Stimulated activated CD4-positive, alpha-beta T cell treated with anti-CD3 and anti-CD28 coated beads, TNF-alpha, amount 100 ng/mL, for 48 hours (primary cell): ENCODE results near the gene CRACR2B.

ENCODE experiments used
- DNase-seq, 3 donors: peaks; one replicate each; pipeline ENCODE4 v3.0.0-alpha.2; 2020; ENCODE audit warnings: low read depth in 3 of 3

Gene CRACR2B

DNA sequence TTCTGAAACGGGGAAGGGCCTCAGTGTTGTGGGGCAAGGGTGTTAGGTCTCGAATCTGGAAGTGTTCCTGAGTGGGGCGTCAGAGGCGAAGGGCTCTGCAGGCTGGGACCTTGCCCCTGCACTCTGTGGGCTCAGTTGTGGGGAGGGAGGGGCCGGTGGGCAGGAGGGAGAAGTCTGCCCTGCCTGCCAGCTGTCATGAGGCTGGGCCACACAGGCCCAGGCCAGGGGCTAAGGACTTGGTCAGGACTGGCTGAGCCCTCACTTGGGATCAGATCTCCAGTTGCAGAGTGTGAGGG lies at the start of gene CRACR2B:
TSS of gene CRACR2B (plus strand) at position 23 of the 296 bp plus-strand sequence. CDS start 689 bp downstream, outside the sequence.
- no peak for DNase-seq

DNA sequence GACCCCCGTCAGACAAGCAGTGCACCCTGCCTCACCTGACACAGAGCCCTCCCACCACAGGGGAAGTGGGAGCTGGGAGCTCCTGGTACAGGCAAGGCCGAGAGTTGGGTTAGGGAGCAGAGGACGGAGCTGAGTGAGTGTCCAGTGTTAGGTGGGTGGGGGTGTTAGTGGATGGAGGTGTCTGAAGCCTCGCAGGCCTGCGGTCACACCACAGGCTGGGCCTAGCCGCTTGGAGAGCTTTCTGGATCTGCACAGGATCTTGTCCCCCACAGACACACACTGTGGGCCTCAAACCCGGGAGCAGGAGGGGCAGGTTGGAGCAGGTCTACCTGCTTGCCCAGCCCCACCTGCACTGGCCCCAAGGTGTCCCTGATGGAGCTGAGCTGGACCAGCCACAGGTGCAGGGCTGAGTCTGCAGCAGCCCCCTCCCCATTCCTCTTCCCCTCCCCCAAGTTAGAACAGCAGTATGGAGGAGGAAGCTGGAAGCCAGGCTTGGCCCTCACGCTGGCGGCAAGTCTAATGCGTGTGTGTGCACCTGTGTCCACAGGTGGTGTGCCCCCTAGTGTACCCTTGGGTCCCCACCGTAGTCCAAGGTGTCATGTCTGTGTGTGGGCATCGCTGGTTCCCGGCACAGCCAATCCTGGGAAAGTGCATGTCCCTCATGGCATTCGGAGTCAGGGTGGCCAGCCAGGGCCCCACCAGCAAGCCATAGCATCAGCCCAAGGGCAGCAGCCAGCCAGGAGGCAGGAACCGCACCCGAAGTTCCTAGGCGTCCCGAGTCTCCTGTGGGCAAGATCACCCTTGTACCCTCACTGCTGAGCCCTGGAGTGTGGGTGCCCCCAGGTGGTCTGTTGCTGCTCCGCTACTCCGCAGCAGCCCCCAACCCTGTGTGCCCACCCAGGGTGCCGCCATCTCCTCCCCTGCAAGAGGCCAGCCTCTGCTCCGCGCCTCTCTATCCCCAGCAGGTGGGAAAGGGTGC lies 48.5 kb upstream of the CRACR2B start:
- no peak for DNase-seq

DNA sequence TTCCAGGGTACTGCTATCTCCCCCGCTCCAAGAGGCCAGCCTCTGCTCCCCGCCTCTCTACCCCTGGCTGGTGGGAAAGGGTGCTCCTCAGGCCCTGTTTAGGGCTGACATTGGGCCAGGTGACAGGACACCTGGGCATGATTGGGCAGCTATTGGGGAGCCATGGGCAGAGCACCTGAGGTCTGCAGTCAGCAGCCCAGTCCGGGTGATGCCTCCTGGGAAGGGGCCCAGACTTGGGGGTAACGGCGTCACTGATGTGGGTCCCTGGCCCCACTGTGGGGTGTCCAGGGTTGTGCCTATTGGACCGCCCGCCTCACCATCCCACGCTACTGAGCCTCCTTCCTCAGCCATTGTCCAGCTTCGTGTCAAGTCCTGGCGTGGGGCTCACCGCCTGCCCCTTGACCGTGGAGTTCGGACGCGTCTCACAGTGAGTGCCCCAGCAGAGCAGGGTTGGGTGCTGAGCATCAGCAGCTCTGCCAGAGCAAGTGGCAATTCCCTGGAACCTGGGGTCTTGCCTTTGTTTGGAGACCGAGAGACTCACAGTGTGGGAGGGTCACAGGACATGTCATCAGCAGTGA lies 47.7 kb upstream of the CRACR2B start:
- no peak for DNase-seq

DNA sequence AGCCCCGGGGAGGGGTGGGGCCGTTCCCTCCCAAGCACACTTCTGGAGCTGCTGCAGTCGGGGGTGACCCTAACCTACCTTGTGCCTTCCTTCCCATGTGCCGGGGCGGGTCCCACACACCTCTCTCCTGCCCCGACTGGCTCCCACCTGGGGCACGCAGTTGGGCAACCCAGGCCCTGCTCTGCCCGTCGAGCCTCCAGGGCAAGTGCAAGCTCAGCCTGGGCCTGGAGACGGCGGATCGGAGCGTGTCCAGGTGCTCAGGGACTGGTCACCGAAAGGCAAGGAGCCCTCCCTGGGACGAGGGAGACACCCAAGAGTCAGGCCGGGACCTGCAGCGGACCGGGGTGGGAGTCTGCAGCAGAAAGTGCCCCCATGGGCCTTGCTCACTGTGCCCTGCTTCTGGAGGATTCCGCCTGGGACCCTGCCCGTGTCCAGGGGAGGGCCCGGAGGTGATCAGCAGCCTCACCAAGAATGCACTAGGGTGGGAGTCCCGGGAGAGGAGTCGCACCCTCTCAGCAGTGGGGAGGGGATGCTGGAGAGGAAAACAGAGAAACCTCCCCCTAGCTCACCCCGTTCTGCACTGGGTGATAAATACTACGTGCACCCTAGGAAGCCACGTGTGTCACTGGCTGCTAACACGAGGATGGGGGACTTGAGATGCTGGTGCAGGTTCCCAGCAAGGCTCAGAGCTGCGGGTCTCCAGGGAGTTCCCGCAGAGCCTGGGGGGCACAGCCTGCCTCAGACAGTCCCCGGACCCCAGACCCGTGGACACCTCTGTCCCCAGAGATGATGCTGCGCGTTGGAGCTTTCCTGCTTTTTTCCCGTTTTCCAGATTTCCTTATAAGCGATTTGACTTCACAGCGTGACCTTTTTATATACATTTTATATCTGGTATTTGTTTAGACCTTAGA lies 45.2 kb upstream of the CRACR2B start:
- DNase-seq = no peak

DNA sequence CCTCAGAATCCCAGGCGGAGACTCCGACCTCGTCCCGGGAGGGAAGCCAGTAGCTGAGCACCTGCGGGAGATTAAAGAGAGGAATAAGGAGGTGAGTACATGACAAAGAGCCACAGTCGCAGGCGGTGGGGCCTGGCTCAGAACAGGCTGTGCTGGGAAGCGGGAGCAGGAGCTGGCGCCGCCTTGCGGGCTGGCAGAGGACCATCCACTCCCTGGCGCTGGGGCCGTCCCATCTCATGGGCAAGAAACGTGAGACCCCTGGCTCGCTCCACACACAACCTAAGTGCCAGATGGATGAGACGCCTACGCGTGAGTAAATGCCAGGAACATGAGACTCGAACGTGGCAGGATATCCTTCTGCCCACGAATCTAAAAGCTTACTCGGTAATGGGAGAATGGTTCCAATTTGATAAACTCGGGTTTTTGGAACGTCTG lies 44.1 kb upstream of the CRACR2B start:
- DNase-seq = no peak

DNA sequence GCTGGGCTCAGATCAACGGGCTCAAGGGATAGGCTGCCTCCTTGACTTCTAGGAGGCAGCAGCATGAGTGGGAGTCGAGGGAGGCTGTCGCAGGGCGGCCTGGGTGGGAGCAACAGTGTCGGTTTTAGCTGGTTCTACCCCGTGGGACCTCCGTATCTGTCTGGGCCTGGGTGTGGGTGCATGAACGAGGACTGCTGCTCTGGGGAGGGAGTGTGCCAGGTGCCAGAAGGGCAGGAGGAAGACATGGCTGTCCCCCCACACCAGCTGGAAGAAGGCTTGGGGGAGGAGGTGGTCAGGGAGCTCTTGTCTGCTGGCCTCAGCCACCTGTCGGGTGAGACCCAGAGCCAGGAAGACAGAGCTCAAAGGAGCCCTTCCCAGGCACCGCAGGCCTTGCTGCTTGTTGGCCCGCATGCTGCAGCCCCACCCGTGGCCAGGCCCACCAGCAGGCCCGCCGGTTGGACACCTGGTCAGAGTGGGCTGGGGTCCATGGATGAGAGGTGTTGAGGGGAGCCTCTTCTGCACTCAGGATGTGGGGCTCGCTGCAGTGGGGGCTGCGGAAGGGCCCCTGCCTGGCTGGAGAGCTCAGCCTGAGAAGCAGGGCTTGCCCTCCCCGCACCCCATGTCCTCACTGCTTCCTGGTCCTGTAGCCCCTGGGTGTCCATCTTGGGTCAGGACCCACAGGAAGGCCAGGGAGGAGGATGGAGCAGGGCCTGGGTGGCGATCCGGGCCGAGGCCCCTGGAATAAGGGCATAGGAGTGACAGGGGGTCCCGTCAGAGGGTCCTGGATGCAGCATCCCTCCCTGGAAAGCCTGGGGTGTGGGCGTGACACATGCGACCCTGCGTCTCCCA lies 41.3 kb upstream of the CRACR2B start:
- DNase-seq = no peak

DNA sequence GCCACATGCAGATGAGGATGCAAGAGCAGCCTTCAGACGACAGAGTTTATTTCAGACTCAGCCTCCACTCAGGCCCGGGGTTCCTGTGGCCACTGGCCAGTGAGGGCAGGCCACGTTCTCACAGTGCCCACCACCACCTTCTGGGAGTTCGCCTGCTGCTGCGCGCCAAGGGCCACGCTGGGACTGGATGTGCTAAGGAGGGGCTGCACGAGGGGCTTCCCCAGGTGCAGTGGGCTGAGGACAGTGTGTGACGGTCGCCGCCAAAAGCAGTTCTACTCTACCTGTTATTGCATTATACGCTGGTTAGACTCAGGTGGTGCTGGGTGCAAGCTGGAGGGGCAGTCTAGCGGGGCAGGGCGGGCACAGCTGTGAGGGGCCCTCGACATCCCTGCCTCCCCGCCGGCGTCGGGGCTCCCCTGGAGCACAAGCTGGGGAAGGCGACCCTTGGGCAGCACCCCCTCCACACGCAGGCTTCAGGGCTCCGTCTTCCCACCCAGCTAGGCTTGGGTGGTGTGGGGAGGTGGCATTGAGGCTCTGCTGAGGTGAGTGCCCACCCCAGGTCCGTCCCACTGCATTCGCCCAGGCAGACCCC lies 40.5 kb upstream of the CRACR2B start:
- no peak for DNase-seq

DNA sequence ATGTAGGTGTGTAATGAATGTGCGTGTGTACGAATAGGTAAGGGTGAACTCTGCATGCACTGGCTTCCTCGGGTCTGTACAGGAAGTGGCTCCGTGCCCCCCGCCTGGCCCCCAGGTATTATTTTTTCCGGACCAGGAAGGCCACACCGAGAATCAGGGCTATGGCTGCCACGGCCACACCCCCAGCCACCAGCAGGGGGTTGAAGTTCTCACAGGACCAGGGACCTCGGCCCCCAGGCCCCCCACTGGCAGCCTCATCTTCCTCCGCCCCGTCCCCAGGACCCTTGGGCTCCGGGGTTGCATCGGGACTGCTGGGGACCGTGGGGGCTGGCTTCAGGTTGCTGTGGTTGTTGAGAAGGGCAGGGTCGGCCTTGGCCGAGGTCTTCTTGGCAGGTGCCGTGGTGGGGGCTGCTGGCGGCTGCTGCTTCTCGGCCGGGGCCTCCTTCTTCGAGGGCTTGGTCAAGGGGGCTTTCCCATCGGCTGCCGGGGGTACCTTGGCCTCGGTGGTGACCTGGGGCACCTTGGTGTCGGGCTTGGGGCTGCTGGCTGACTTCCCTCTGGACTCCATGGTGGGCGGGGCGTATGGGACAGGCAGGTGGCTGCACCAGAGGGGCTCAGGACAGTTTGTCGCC lies 39.6 kb upstream of the CRACR2B start:
- no peak for DNase-seq

DNA sequence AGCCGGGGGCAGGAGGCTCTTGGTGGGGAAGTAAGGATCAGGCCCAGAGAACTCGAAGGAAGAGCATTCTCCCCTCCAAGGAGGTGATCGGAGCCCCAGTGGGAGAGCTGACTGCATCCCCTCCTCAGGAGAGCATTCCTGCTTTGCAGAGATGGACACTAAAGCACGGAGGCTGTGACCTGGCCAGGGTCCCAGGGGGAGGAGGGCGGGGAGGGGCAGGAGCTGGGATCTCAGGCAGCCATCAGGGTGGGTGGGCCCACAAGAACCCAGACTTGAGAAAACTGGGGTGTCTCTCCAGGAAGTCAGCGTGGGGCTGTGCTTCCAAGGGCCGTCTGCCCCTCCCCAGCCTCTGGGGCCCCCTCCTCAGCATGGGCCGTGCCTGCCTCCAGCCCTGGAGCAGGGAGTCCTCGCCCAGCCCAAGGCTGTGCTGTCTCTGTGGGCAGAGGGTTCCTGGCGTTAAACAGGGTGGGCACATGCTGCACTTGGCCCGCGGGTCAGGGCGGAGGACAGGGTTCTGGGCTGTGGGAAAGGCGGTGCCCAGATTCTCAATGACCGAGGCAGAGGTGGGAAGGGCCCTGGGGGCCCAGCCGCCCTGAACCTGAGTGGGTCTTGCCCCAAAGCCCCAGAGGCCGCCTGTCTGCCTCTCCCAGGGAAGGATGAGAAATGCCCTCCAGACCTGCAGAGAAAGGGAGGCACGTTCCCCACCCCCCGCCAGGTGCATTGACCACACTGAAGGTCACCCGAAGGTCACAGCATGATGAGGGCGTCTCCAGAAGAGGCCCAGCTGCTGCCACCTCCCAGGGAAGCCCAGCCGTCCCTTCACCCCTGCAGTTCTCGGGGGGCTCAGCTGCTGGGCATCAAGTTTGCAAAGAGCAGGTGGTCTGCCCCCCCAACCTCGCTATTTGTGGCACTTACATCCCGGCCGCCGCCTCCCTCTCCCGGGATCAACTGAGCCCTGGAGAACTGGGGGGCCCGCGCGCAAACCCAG lies 38.5 kb upstream of the CRACR2B start:
- no peak for DNase-seq

DNA sequence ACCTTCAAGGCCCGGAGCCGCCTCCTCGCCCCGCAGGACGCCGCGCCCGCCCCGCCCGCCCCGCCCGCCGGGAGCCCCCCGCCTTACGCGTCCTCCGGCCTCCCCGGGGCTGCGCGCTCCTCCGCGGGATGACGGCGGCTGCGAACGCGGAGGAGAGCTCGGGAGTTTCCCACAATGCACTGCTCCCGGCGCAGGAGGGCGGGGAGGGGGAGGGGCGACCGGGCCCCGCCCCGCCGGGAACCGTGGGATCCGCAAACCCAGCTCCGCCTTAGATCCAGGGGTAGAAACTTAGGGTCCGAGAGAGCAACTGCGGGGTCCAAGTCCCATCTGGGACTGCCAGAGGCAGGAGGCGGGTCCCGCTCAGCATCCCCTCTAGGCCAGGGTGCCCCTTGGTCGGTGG lies 37.8 kb upstream of the CRACR2B start, which contains the start of gene CEND1:
TSS of gene CEND1 (minus strand) at position 148 of the 400 bp plus-strand sequence. CDS start 1,514 bp downstream, outside the sequence.
- DNase-seq = peak in 1 of 3 donors; percentile 63

DNA sequence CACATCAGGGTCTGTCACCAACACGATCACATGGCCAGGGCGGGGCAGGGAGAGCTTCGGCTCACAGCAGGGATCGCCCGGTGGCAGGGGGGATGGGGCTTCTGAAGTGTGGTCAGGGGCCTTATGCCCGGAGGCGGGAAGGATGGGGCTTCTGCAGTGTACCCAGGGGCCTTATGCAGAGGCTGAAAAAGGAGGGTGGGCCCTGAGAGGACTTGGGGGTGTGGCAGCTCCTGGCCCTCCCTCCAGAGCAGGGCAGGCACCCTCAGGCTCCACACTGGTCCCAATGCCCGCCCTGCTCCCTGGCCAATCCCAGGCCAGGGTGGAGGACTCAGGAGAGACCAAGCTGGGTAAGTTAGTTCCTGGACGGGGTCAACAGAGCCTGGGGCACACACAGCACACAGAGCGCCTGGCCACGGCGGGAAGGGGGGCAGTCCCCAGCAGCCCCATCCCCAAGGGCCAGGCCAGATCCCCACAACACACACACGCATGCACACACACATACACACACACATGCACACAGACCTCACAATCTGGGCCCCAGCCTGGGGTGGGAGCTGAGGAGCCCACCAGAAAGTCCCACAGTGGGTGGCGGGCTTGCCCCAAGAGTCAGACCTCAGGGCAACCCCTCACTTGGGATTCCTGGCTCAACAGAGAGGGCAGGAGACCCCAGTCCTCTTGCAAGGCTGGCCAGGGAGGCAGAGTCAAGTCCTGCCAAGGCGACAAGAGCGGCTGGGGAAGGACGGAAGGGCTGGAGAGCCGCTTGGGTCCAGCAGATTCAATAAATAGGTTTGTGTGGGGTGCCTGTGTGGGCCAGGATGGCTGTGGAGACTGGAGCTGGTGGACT lies 36.8 kb upstream of the CRACR2B start:
- no peak for DNase-seq

DNA sequence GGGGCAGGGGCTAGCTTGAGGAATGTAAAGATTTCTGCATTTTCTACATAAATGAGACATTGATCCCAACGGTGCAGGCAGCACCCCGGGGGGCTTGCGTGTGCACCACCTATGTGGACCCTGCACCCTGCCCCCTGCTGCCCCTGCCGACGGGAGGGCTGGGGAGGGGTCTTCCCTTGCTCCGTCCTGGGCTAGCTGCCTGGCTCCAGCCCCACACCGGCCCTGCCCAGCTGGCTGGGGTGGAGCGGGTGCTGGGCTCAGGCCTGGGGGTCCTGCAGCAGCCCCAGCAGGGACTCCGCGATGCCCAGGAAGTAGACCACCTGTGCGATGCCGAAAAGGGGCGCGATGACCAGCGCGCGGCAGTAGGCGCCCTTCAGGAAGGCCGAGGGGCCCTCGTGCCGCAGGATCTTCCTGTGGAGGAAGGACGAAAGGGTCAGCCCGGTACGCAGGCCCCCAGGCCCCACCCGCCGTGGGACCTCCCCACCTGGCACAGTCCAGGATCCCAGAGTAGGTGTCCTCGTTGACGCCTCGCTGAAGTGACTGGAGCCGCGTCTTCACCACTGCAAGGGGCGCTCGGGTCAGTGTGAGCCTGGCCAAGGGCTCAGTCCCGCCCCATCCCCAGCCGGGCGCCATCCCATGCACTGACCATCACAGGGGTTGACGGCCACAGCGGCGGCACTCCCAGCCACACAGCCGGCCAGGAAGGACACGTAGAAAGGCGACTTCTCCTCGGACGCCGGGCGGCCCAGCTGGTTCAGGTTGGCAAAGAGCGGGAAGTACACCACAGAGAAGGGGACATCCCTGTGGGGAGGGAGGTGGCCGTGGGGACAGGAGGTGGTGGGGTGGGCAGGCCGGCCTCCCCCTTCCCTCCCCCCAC lies 35.8 kb upstream of the CRACR2B start:
- DNase-seq = no peak

DNA sequence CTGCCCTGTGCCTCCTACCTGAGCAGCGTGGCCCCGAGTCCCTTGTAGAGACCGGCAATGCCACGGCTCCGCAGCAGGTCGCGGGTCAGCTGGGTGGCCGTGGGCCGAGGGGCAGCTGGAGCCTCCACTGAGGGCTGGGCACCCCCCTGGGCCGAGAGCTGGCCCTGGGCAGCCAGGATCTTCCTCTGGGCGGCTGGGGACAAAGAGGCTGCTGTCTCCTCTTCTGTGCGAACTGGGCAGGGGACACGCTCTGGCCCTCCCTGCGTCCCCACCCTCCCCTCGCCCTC lies 35.2 kb upstream of the CRACR2B start:
- DNase-seq = no peak

DNA sequence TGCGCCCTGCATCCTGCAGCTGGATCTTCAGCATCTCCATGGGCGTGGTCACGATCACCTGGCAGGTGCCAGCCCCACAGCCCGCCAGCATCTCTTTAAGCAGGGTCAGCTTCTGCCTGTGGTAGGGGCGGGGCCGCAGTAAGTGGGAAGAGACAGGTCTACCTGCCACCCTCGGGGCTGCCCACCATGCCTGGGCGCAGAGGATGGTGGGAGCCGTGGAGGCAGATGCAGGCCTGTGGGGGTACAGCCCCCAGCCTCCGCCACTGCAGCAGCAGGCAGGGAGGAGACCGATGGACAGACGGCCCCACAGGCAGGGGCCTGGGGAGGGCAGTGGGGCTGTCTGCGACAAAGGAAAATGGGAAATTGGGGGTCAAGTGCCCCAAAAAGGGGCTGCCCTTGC lies 34.8 kb upstream of the CRACR2B start:
- DNase-seq = no peak

DNA sequence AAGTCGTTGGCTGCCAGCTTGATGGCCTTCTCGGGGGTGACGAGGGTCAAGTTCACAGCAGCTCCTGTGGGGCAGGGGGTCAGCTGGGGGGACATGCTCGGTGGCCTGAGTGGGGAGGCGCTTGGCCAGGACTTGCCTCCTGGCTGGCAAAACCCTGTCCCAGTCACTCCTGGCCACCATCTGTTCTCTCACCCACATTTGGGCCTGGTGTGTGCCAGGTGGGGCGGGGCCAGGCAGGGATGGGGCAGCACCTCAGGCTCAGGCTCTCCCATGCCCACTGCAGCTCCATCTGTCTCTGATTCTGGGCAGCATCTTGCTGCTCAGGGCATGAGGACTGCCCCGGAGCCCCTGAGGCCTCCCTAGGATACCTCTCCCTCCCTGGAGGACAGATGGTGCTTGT lies 34.2 kb upstream of the CRACR2B start:
- no peak for DNase-seq

DNA sequence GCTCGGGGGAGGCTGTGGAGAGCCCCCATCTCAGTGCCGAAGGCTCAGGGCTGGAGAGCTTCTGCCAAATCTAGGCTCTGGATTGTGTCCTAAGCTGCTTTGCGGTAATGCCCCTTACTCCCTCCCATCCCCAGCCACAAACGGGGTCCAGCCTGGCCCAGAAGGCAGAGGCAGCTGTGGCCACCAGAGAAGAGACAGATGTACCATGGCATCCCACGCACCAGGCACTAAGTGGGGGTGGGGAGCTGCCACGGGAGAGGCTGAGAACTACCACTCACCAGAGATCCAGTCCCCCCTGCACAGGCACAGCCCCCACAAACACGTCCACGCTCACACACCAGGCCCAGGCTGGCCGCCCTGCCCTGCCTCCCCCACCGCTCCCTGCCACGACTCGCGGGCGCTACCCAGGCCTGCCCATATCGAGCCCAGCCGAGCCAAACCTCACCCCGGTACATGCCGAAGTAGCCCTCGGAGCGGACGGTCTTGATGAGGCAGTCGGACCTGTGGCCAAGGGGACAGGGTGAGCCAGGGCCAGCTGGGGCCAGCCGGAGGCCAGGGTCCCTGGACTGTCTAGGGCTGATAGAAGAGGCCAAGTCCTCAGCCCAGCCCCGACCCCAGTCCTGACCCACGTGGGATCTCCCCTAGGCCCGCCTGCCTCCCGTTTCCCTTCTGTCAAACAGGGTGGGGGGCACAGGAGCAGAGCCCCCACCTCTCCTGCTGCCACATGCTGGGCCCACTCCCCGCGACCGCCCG lies 33.5 kb upstream of the CRACR2B start:
- DNase-seq = no peak
